ENCODE results near the gene XAF1. TPM values are rescaled to one million over a fixed set of nuclear protein-coding genes. Genes with fewer than 3 reads are reported as not detected.

XAF1 gene
- total RNA-seq (2022; extraction: Qiagen RNA extraction; ENCODE audit: low read depth) = 0.01 to 0.05 TPM in 2 of 5 replicates, not detected in the others

DNA sequence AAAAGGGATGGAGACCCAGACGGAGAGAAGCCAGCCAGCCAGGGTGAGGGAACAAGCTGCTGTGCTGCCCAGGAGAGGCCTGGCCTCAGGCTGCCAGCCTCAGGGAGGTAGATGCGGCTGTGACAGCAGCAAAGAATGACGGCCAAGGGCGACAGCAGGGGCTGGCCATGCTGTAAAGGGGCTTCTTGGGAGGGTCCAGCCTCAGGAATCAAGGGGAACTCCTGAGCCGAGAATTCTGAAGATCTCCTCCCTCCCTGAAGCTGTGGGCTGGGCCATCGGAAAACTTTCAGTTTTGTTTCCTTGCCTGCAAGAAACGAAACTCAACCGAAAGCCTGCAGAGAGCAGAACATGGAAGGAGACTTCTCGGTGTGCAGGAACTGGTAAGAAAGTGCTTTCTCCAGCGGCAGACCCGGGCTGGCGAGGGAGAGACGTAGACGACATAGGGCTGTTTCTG is at the start of gene XAF1:
Gene XAF1 (plus strand): TSS at position 316 of the 454 bp plus-strand sequence. CDS start 33 bp downstream, at position 349.

DNA sequence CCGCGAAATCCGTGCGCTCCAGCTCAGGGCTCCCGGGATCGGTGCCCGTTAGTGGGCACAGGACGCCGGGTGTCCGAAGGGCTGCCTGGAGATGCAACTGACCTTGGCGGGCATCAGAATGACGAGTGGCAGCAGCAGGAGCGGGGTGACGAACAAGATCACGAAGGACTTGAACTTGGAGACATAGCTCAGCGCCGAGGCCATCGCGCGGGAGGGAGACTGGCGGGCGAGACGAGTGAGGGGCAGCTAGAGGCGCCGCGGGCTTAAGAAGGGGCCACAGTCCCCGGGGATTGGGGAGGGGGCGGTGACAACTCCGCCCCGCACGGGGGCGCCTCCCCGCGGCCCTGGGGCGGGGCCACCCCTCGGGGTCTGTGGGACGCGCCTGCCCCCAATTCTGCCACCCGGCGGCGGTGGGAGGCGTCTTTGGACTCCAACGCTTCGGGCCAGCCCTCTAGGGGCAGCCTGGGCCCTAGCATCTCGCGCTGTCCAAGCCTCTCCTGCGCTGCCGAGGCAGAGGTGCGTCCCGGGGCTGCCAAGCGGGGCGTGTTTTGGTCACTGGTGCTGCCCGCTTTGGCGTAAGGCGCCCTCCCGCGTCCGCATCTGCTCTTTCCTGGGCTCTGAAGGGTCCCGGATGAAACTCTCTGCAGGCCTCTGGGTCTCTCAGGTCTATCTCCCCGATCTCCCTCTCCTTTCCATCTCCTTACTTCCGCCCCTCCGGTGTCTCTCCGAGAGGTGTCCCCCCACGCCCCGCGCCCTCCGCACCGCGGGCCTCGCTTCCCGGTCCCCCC is 42.5 kb upstream of the XAF1 start, which contains the start of gene SLC13A5:
Gene SLC13A5 (minus strand): TSS at position 240 of the 788 bp plus-strand sequence. CDS start 36 bp downstream, at position 204.

DNA sequence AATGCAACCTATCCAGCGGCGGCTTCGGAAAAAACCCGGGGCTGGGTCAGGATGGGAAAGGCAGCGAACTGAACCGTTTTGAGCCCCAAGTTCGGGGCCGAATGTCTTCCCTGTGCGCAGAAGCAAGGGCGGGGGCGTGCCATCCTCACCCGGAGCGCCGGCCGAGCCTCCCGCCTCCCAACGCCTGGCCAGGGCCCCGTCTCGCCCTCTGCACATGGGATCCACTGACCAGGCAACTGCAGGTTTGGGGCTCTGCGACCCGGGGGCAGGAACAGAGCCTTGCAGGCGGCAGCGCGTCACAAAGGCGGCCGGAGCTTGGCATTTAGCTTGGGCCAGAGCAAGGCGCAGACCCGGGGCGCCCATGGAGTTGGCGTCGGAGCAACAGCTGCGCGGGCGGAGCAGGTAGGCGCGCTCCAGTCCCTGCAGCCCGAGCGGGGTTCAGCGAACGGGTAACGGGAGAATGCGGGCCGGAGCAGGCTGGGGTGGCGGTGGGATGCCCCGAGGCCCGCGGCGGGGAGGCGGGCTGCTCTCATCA is 20.1 kb downstream of the XAF1 start, which contains the start of gene FBXO39:
Gene FBXO39 (plus strand): TSS at position 345 of the 535 bp plus-strand sequence. CDS start 3,654 bp downstream, outside the sequence.

Other genes starting within 250 kb of the XAF1 start
- gene PITPNM3, start 199.5 kb upstream of the XAF1 start, total RNA-seq (2022; extraction: Qiagen RNA extraction; ENCODE audit: low read depth) = 1.7 to 2.4 TPM (median 1.9 TPM) in 5 replicates
- 16.8 to 24.3 TPM (median 18.3 TPM) in 5 replicates for gene KIAA0753, start 115.3 kb upstream of the XAF1 start, total RNA-seq (2022; extraction: Qiagen RNA extraction; ENCODE audit: low read depth)
- gene TXNDC17, start 115.0 kb upstream of the XAF1 start, total RNA-seq (2022; extraction: Qiagen RNA extraction; ENCODE audit: low read depth) = 401 to 482 TPM (median 422 TPM) in 5 replicates
- 21.8 to 41.4 TPM (median 33.2 TPM) in 5 replicates for gene MED31, start 104.4 kb upstream of the XAF1 start, total RNA-seq (2022; extraction: Qiagen RNA extraction; ENCODE audit: low read depth)
- 2.3 to 3.1 TPM (median 2.9 TPM) in 5 replicates for gene C17orf100, start 104.3 kb upstream of the XAF1 start, total RNA-seq (2022; extraction: Qiagen RNA extraction; ENCODE audit: low read depth)
- 0.13 to 0.62 TPM (median 0.15 TPM) in 5 replicates for gene SLC13A5, start 42.7 kb upstream of the XAF1 start, total RNA-seq (2022; extraction: Qiagen RNA extraction; ENCODE audit: low read depth)
- gene FBXO39, start 20.2 kb downstream of the XAF1 start, total RNA-seq (2022; extraction: Qiagen RNA extraction; ENCODE audit: low read depth) = not detected in 5 replicates
- 0.07 to 0.08 TPM in 2 of 5 replicates, not detected in the others for gene TEKT1, start 75.7 kb downstream of the XAF1 start, total RNA-seq (2022; extraction: Qiagen RNA extraction; ENCODE audit: low read depth)
- 0.02 TPM in 1 of 5 replicates, not detected in the others for gene ALOX12, start 240.0 kb downstream of the XAF1 start, total RNA-seq (2022; extraction: Qiagen RNA extraction; ENCODE audit: low read depth)

Measured in A549 treated with CpdA at 1 μM for 4 hours (cell line).